B cell (primary cell): Measurements from ENCODE around the gene MYO1E.

Source experiments
- CTCF ChIP-seq: fragments of 200-600 bp; IDR thresholded peaks from one replicate; pipeline ENCODE4 v1.8.0; 2022; ENCODE audit warnings: antibody characterized with exemption, mild to moderate bottlenecking
- EZH2 ChIP-seq: IDR thresholded peaks from 2 replicates; pipeline ENCODE4 v1.6.1; 2012; ENCODE audit warnings: borderline replicate concordance, low read depth, mild to moderate bottlenecking, moderate library complexity, low read length; ENCODE audit not compliant: insufficient read depth, poor library complexity, severe bottlenecking

- TF ChIP-seq CTCF (no peak), EZH2 (no peak)
Measured at GRCh38 chr15:59311195-59311594, 61.5 kb downstream of the MYO1E start.
